Fibroblast of pulmonary artery (primary cell): Measurements from ENCODE around the gene TSSC4.
A peak's percentile ranks its signal among the peaks of the same experiment; 100 is the strongest.

Source experiments
- DNase-seq: peaks from one replicate; pipeline ENCODE4 v3.0.0-alpha.2; 2010; ENCODE audit warnings: low read depth
- H3K4me3 ChIP-seq: replicated peaks from 2 replicates; pipeline ENCODE4 v1.5.1; 2011; ENCODE audit warnings: low read depth, mild to moderate bottlenecking, control low read depth, low read length, moderate library complexity
- CTCF ChIP-seq: IDR thresholded peaks from 2 replicates; pipeline ENCODE4 v1.5.1; 2011; ENCODE audit warnings: mild to moderate bottlenecking, control low read depth, low read length, inconsistent platforms; ENCODE audit errors: missing control alignments

TSSC4 gene

GRCh38 chr11:2387266-2387987 is 13.1 kb upstream of the TSSC4 start:
- no peak for TF ChIP-seq CTCF
- DNase-seq: peak; percentile 31
- H3K4me3 ChIP-seq: no peak overlapping the region

DNA sequence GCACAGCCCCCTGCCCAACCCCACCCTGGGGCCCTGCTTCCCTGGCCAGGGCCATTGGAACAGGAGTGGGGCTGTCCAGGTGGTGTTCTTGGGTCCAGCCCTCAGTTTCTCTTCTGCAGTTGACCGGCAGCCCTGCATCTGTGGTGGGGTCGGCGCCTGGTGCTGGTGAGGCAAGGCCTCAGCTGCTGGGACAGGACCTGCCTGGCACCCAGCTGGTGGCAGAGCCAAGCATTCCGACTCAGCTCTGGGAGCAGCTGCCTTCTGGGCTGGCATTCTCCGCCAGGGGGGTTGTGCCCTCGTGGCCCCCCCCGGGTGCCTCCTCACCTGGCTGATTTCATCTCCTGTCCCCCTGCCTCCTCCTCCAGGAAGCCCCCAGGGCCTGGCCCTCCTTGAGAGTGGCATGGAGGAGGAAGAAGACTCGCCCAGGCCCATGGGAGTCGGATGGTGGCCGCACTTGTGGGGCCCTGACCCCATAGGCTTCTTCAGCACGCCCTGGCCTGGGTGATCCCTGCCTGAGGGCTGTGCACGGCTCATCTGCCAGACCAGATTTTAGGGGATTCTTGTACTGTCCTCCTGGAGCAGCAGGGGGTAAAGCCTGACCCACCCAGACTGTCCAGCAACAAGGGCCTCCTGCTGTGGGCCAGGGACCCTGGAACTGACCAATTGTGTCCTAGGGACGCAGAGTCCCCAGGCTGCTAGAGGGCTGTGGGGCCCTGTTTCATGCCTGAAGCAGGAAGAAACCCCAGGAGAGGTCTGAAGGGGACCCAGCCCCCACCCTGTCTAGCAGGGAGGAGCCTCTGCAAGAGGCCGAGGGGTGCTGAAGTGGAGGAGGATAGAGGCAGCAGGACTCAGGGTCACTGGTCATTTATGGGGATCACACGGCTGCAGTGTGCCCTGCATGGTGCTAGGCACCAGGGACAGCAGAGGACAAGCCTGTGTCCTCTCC is 11.8 kb upstream of the TSSC4 start:
- no peak for DNase-seq
- H3K4me3 ChIP-seq: no peak overlapping the region
- no peak for TF ChIP-seq CTCF

DNA sequence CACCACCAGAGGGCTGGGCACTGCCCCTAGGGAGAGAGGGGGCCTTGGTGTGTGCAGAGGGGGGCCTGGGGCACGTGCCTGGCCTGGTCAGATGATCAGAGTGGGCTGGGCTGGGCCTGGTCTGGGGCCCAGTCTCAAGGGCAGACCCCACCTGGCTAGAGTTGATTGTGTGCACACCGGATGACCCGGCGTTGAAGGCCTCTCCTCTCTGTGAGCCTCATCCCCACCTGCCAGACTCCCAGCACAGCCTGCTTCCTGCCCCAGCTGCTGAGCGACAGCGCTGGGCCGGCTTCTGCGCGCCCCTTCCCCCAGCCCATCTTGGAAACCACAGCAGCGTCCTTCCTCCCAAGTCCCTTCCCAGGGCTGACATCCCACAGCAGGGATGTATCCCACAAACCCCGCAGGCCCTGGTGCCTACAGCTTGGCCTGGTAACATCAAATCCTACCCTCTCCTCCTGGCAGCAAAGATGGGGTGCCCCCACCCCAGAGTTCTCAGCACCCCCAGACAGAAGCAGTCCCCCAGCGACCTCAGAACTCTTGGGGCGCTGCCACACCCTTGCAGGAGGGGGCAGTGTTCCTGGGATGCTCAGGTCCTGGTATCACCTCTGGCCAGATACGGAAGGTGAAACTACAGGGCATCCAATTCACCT is 11.0 kb upstream of the TSSC4 start:
- H3K4me3 ChIP-seq: no peak overlapping the region
- TF ChIP-seq CTCF: no peak
- no peak for DNase-seq

- no peak for TF ChIP-seq CTCF
- no peak for DNase-seq
- H3K4me3 ChIP-seq: no peak overlapping the region
Observed at GRCh38 chr11:2390091-2390724, 10.3 kb upstream of the TSSC4 start.

GRCh38 chr11:2390725-2391151 is 9.8 kb upstream of the TSSC4 start:
- H3K4me3 ChIP-seq: no peak overlapping the region
- TF ChIP-seq CTCF: no peak

DNA sequence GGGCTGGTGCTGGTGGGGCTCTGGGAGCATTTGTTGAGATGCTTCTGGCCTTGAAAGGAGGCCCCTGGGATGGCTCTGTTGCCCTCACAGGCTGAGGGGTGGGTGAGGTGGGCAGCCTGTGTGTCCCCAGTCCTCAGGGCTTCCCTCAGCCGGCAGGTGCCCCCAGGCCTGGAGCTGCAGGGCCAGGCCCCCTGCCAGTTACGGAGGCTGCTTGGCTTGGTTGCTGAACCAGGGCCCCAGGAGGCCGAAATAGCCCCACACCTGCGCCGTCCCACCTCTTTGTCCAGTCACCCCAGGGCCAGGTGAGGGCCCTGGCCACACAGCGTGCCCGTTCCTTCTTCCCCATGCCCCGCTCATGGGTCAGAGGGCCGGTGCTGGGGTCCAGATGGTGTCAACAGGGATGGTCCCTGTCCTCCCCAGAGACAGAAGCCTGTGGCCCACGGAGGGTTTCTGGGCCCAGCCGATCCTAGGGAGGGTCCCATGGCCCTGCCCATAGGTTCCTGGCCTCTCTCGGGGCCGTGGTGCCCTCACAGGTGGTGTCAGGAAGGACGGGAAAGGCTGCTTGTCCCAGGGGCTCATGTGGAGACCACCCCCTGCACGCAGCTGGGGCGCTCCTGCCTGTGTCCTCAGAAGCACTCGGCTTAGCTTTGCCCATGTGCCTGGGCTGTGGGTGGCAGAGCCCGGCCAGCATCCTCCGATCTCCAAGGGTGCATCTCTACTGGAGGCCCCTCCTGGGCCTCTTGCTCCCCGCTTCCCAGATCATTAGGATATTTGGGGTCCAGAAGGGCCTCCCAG is 9.2 kb upstream of the TSSC4 start:
- no peak overlapping the region for H3K4me3 ChIP-seq
- no peak for DNase-seq
- TF ChIP-seq CTCF: no peak

More at GRCh38 chr11:2390725-2391151, 9.8 kb upstream of the TSSC4 start:
- DNase-seq: peak; percentile 54
